Astrocyte (in vitro differentiated cells and primary cell): ENCODE results near the gene TBC1D5.

Experiments used
- EZH2 ChIP-seq: IDR thresholded peaks from 2 replicates; pipeline ENCODE4 v1.6.1; 2012; ENCODE audit warnings: mild to moderate bottlenecking, low read length, inconsistent platforms; ENCODE audit not compliant: insufficient read depth
- TF ChIP-seq, protein P1 (sequence below): IDR thresholded peaks from 2 replicates; pipeline ENCODE4 v1.5.1; 2011; ENCODE audit warnings: low read depth, mild to moderate bottlenecking, inconsistent platforms, low read length, moderate library complexity; ENCODE audit not compliant: insufficient read depth

DNA sequence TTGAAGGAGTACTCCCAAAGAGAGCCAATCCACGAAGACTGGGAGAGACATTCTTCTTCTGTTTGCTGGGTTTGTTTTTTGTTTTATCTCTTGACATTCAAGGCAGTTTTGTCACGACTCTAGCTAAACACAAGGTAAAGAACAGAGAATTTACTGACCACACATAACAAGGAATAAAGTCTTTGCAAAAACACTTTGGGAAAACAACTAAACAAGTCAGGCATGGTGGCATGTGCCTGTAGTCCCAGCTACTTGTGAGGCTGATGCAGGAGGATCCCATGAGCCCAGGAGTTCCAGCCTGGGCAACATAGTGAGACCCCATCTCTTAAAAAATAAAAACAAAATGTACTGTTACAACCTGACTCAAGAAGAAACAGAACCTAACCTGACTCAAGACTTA lies 28.0 kb downstream of the TBC1D5 start:
- TF ChIP-seq, protein P1, sequence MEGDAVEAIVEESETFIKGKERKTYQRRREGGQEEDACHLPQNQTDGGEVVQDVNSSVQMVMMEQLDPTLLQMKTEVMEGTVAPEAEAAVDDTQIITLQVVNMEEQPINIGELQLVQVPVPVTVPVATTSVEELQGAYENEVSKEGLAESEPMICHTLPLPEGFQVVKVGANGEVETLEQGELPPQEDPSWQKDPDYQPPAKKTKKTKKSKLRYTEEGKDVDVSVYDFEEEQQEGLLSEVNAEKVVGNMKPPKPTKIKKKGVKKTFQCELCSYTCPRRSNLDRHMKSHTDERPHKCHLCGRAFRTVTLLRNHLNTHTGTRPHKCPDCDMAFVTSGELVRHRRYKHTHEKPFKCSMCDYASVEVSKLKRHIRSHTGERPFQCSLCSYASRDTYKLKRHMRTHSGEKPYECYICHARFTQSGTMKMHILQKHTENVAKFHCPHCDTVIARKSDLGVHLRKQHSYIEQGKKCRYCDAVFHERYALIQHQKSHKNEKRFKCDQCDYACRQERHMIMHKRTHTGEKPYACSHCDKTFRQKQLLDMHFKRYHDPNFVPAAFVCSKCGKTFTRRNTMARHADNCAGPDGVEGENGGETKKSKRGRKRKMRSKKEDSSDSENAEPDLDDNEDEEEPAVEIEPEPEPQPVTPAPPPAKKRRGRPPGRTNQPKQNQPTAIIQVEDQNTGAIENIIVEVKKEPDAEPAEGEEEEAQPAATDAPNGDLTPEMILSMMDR = no peak
- no peak for TF ChIP-seq EZH2
